HEK293 (cell line): ENCODE results near the gene E4F1.
A peak's percentile ranks its signal among the peaks of the same experiment; 100 is the strongest.

Experiments
- CTCF ChIA-PET: fragments of 350-600 bp; formaldehyde crosslinking; extraction: SDS; loops from one replicate; lab custom pipeline; 2021; ENCODE audit warnings: antibody characterized with exemption; lab: Yijun Ruan, JAX
- POLR2A ChIA-PET: fragments of 300-600 bp; formaldehyde crosslinking; extraction: SDS; loops from one replicate; lab custom pipeline; 2020; ENCODE audit warnings: antibody characterized with exemption, inconsistent platforms; lab: Yijun Ruan, JAX
- H3K27ac ChIP-seq: fragments of 200-500 bp; sonication (Bioruptor generic); 2 replicates; pipeline ENCODE4 v1.5.1; 2014; ENCODE audit warnings: low read depth, low read length, control low read depth, inconsistent platforms; ENCODE audit errors: extremely low read depth
- H3K36me3 ChIP-seq, 2 experiments: fragments of 200-500 bp in 1 of 2; sonication (Bioruptor generic) in 1 of 2; 1 replicate in 1 of 2; 2 replicates in 1 of 2; pipeline ENCODE4 v1.5.1; 2014 to 2017; ENCODE audit warnings: inconsistent platforms in 2 of 2, low read length in 2 of 2; ENCODE audit not compliant: control insufficient read depth in 2 of 2, insufficient read depth in 1 of 2
- H3K4me1 ChIP-seq: fragments of 200-500 bp; sonication (Bioruptor generic); 2 replicates; pipeline ENCODE4 v1.5.1; 2014; ENCODE audit warnings: mild to moderate bottlenecking, low read length, inconsistent platforms; ENCODE audit not compliant: control insufficient read depth, insufficient read depth
- H3K4me3 ChIP-seq: 2 replicates; pipeline ENCODE4 v1.5.1; 2011; ENCODE audit warnings: low read depth, mild to moderate bottlenecking, control low read depth, low read length, moderate library complexity
- H3K9me3 ChIP-seq: fragments of 200-500 bp; sonication (Bioruptor generic); 2 replicates; pipeline ENCODE4 v1.5.1; 2014; ENCODE audit warnings: low read depth, low read length, inconsistent platforms; ENCODE audit not compliant: control insufficient read depth, insufficient read depth
- PATZ1 ChIP-seq: fragments of 450-650 bp; formaldehyde crosslinking; IDR thresholded peaks from 2 replicates; pipeline ENCODE4 v1.5.1; 2016; ENCODE audit warnings: missing biosample characterization, missing genetic modification characterization
- ZBTB21 ChIP-seq: fragments of 450-650 bp; formaldehyde crosslinking; IDR thresholded peaks from 2 replicates; pipeline ENCODE4 v1.5.1; 2017; ENCODE audit warnings: missing biosample characterization, missing genetic modification characterization
- ZBTB6 ChIP-seq: fragments of 450-650 bp; formaldehyde crosslinking; IDR thresholded peaks from 2 replicates; pipeline ENCODE4 v1.5.1; 2017; ENCODE audit warnings: missing biosample characterization, missing genetic modification characterization
- ZIC2 ChIP-seq: fragments of 450-650 bp; formaldehyde crosslinking; IDR thresholded peaks from 2 replicates; pipeline ENCODE4 v1.5.1; 2016; ENCODE audit warnings: missing biosample characterization, missing genetic modification characterization
- ZNF423 ChIP-seq: fragments of 450-650 bp; formaldehyde crosslinking; IDR thresholded peaks from 2 replicates; pipeline ENCODE4 v1.5.1; 2016; ENCODE audit warnings: missing biosample characterization, missing genetic modification characterization
- ZNF473 ChIP-seq: fragments of 450-650 bp; formaldehyde crosslinking; IDR thresholded peaks from 2 replicates; pipeline ENCODE4 v1.5.1; 2017; ENCODE audit warnings: missing biosample characterization, missing genetic modification characterization
- ZNF518A ChIP-seq: fragments of 450-650 bp; formaldehyde crosslinking; conservative IDR thresholded peaks from 2 replicates; pipeline ENCODE4 v1.5.1; 2016; ENCODE audit warnings: low read depth, missing biosample characterization, missing genetic modification characterization
- ZNF600 ChIP-seq: fragments of 450-650 bp; formaldehyde crosslinking; IDR thresholded peaks from 2 replicates; pipeline ENCODE4 v1.5.1; 2016; ENCODE audit warnings: missing biosample characterization, missing genetic modification characterization
- ZNF610 ChIP-seq: fragments of 450-650 bp; formaldehyde crosslinking; IDR thresholded peaks from 2 replicates; pipeline ENCODE4 v1.5.1; 2016; ENCODE audit warnings: missing biosample characterization, missing genetic modification characterization, borderline replicate concordance

E4F1 gene

GRCh38 chr16:2232094-2232990 is 9.0 kb downstream of the E4F1 start (continued):
- TF ChIP-seq ZNF518A (tag by site-specific recombination), result no peak

- no peak overlapping the region for H3K4me3 ChIP-seq
- ChIA-PET POLR2A (interaction anchor here (0.9 to 2.0 kb wide), 4 partner anchors 10 to 78 kb away, joined by 3 to 6 read pairs (median 4); partner anchors contain the start of genes E4F1, ECI1 and TRAF7), CTCF (no interaction called here)
- 0 out of 2 replicates have a peak, but pooled peaks have one; percentile 34 for TF ChIP-seq ZIC2 (tag by site-specific recombination)
- 0 out of 2 replicates have a peak, but pooled peaks have one; percentile 12 for TF ChIP-seq PATZ1
- TF ChIP-seq ZNF610 (tag by site-specific recombination), result no peak
- no peak for TF ChIP-seq ZNF423
- 0 out of 2 replicates have a peak, but pooled peaks have one; percentile 8 for TF ChIP-seq ZNF600 (tag by site-specific recombination)
- TF ChIP-seq ZNF473 (tag by site-specific recombination), result no peak
- TF ChIP-seq ZBTB6 (tag by site-specific recombination), result peak; percentile 68; the same call in 1 of the 2 replicates
- TF ChIP-seq ZBTB21 (tag by site-specific recombination), result no peak
- peaks cover 4% of the 10 kb centered on the region; the same call in 1 of the 2 replicates for H3K4me1 ChIP-seq
- no peak overlapping the region for H3K27ac ChIP-seq
- H3K36me3 ChIP-seq, result peaks cover 0 to 76% of the 10 kb centered on the region in 2 experiments; a peak in 1 of 3 replicates
- no peaks in the 10 kb centered on the region for H3K9me3 ChIP-seq
These were observed 9.8 kb downstream of the E4F1 start for GRCh38 chr16:2233046-2233775.
